Right lobe of liver (tissue), 6 donors: ENCODE results near the gene SPATA6. TPM values are rescaled to one million over a fixed set of nuclear protein-coding genes. Genes with fewer than 3 reads are reported as not detected.
"Not testable (repeated sequence)": the region's sequence is repeated elsewhere in the genome, so short reads cannot be mapped to it uniquely, and the experiment has no call there.

Source experiments
- ATAC-seq, 4 donors: fragments of 200-7000 bp; cut with Tn5 transposase; one replicate each; pipeline ENCODE4 v1.9.1; 2020; ENCODE audit warnings: mild to moderate bottlenecking in 4 of 4, moderate library complexity in 4 of 4
- DNase-seq, 3 donors: peaks; one replicate each; pipeline ENCODE4 v3.0.0-alpha.2; 2020
- H3K27ac ChIP-seq, 3 donors: fragments of 200-600 bp; one replicate each; pipeline ENCODE4 v1.8.0; 2022
- H3K27me3 ChIP-seq, 2 donors: fragments of 200-600 bp; one replicate each; pipeline ENCODE4 v1.8.0; 2022
- H3K36me3 ChIP-seq, 4 donors: fragments of 200-600 bp; sonication (generic) in 1 of 4; one replicate each; pipeline versions ENCODE4 v1.5.1 to v1.8.0; 2017 to 2022; ENCODE audit warnings: control low read depth in 1 of 4
- H3K4me1 ChIP-seq, 4 donors: fragments of 200-600 bp; sonication (generic) in 1 of 4; one replicate each; pipeline versions ENCODE4 v1.5.1 to v1.8.0; 2017 to 2022; ENCODE audit warnings: control low read depth in 1 of 4
- H3K4me3 ChIP-seq, 3 donors: fragments of 200-600 bp; one replicate each; pipeline ENCODE4 v1.8.0; 2022
- H3K9me3 ChIP-seq, 4 donors: fragments of 200-600 bp; sonication (generic) in 1 of 4; one replicate each; pipeline versions ENCODE4 v1.5.1 to v1.8.0; 2017 to 2022; ENCODE audit warnings: control low read depth in 1 of 4
- POLR2A ChIP-seq: fragments of 450-650 bp; IDR thresholded peaks from one replicate; pipeline ENCODE4 v1.6.1; 2017; ENCODE audit warnings: antibody characterized with exemption, mild to moderate bottlenecking
- WGBS: methylation state at CpG from one replicate; pipeline ENCODE4 v1.1.6; 2018; ENCODE audit warnings: low coverage, low lambda C conversion rate; ENCODE audit not compliant: insufficient coverage; ENCODE audit errors: missing lambda C conversion rate; 5-methylcytosine and 5-hydroxymethylcytosine counted together
- intact Hi-C, 2 donors: fragments of 100-400 bp; cut with DNase I; formaldehyde crosslinking; loops; one replicate each; pipeline versions ENCODE4 v1.11.2 to v1.14.1; 2022
- long read RNA-seq: library from polyadenylated mRNA; unstranded; transcript quantifications from one replicate; pipeline ENCODE4 v2.0.0, GENCODE V29; 2019
- total RNA-seq, 6 experiments: library from RNA; depleted of rRNA in 2 of 6; stranded (reverse); fragments of >200 nt in 2 of 6; fragmentation: NEBNext Ultra II Directional in 3 of 6; extraction: Animal tissue kit (Norgen Biotek cat#: 25700) in 3 of 6; gene quantifications; one replicate each; pipeline versions ENCODE4 v1.1.0 to v1.2.4, GENCODE V29; 2016 to 2023
- TF ChIP-seq, protein P1 (sequence below), 4 donors: fragments of 200-600 bp in 3 of 4; fragments of 450-650 bp in 1 of 4; IDR thresholded peaks; one replicate each; pipeline versions ENCODE4 v1.5.1 to v1.8.0; 2016 to 2022; ENCODE audit warnings: antibody characterized with exemption in 4 of 4, mild to moderate bottlenecking in 2 of 4
- donor health status: DM: no; HTN: yes; CAD: no.
- donor health status: DM: no; HTN: no; CAD: no.
- donor health status: DM: no; HTN: no; CAD: no.
- donor health status: DM: no; HTN: yes; CAD: no.
- donor health status: DM: no; HTN: yes; CAD: no.

SPATA6 gene
- total RNA-seq: 1 to 10 TPM; 2.5 to 8.4 (median 4.5) TPM
- long read RNA-seq: 0 reads

DNA sequence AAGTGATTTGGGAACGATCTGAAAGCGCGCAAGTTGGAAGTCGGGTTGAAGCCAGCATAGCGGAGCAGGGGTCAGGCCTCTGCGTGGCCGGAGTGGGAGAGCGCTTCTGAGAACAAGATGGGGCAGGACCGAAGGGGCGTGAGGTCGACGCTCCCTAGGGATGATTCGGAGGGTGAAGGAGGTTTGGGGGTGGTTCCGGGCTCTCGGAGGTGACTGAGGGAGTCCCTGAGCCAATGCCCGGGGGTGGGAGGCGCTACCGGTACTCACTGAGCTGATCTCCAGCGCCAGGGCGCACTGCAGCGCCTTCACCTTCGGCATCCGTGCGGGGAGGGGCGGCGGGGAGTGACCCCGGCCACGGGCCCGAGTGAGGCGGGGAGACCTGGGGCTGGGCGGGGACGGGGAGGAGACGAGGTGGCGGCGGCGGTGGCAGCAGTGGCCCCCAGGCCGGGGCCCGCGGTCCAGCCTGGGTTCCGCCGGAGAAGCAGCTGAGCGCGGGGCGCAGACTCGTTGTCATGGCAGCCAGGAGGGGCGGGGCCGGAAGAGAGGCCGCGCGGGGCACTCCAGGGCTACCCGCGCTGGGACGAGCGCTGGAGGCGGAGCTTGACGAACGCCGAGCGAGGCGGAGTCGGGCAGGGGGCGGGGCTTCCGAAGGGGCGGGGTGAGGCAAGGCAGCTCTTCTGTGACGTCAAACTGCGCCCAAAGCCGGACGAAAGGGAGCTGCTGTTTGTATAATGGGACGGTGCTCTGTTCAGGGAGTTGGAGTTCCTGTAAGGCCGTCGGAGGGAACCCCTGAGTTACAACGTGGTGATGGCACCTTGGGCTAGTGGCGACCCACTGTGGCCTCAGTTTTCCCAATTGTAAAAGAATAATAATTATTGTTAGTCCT, at the start of gene SPATA6:
TSS of gene SPATA6 (minus strand) at position 514 of the 886 bp plus-strand sequence. CDS start at position 318, 196 bp downstream.
- H3K4me1 ChIP-seq: peaks cover 0 to 12% (median 2%) of the 10 kb centered on the region in 4 donors
- peak within 1 kb of the TSS; percentile 72 to 79 (median 72) for H3K4me3 ChIP-seq
- peak within 1 kb of the TSS; percentile 61 to 71 (median 69) for H3K27ac ChIP-seq
- ATAC-seq: peak; percentile 98 to 99 (median 98)
- H3K36me3 ChIP-seq: no peaks in the 10 kb centered on the region
- no peaks in the 10 kb centered on the region for H3K27me3 ChIP-seq
- under 1% methylated on average over 41 of the region's 73 CpGs for WGBS
- intact Hi-C loops: no loop called here
- peak; percentile 68 for TF ChIP-seq POLR2A
- TF ChIP-seq, protein P1, sequence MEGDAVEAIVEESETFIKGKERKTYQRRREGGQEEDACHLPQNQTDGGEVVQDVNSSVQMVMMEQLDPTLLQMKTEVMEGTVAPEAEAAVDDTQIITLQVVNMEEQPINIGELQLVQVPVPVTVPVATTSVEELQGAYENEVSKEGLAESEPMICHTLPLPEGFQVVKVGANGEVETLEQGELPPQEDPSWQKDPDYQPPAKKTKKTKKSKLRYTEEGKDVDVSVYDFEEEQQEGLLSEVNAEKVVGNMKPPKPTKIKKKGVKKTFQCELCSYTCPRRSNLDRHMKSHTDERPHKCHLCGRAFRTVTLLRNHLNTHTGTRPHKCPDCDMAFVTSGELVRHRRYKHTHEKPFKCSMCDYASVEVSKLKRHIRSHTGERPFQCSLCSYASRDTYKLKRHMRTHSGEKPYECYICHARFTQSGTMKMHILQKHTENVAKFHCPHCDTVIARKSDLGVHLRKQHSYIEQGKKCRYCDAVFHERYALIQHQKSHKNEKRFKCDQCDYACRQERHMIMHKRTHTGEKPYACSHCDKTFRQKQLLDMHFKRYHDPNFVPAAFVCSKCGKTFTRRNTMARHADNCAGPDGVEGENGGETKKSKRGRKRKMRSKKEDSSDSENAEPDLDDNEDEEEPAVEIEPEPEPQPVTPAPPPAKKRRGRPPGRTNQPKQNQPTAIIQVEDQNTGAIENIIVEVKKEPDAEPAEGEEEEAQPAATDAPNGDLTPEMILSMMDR (IDR thresholded peaks at IDR 0.05): no peak
- no peaks in the 10 kb centered on the region for H3K9me3 ChIP-seq
- DNase-seq: peak; percentile 99

- 71% methylated on average over 4 of the region's 6 CpGs for WGBS
- ATAC-seq, H3K36me3 ChIP-seq, H3K27ac ChIP-seq, intact Hi-C loops, H3K27me3 ChIP-seq, H3K4me1 ChIP-seq, H3K9me3 ChIP-seq, H3K4me3 ChIP-seq, DNase-seq: not testable (repeated sequence)
Measured at GRCh38 chr1:48519896-48520295, 47.9 kb upstream of the SPATA6 start.

GRCh38 chr1:48506870-48507269, 34.9 kb upstream of the SPATA6 start:
- TF ChIP-seq, protein P1 (IDR thresholded peaks at IDR 0.05): no peak
- TF ChIP-seq POLR2A: no peak
- H3K36me3 ChIP-seq: no peaks in the 10 kb centered on the region
- no peak overlapping the region for H3K27ac ChIP-seq
- H3K27me3 ChIP-seq: no peaks in the 10 kb centered on the region
- H3K9me3 ChIP-seq: no peaks in the 10 kb centered on the region
- ATAC-seq: no peak
- 0% methylated on average over 1 of the region's 1 CpG for WGBS
- no peaks in the 10 kb centered on the region for H3K4me1 ChIP-seq
- intact Hi-C loops: no loop called here
- no peak for DNase-seq
- no peak overlapping the region for H3K4me3 ChIP-seq

DNA sequence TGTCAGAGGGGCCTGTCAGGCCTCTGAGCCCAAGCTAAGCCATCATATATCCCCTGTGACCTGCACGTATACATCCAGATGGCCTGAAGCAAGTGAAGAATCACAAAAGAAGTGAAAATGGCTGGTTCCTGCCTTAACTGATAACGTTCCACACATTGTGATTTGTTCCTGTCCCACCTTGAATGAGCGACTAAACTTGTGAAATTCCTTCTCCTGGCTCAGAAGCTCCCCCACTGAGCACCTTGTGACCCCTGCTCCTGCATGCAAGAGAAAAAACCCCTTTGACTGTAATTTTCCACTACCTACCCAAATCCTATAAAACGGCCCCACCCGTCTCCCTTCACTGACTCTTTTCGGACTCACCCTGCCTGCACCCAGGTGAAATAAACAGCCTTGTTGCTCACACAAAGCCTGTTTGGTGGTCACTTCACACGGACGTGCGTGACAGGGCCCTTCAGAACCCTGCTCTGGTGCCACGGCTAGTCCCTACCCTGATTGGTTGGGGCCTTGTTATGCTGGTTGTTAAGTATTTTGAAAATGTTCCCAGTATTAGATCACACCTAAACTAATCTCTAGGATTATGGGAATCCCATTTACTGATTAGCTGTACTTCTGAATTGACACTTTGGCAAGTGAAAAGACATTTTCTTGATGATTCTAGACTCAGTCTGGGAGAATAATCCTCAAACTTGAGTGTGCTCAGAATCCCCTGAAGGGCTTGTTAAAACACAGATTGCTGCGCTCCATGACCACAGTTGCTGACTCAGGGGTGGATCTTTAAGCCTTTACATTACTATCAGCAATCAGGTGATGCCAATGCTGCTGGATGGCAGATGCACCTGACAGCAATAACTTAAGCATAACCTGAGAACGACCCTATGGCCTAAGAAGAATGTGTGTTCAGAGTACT, 28.8 kb upstream of the SPATA6 start:
- no peaks in the 10 kb centered on the region for H3K36me3 ChIP-seq
- intact Hi-C loops: no loop called here
- H3K27me3 ChIP-seq: no peaks in the 10 kb centered on the region
- no peak overlapping the region for H3K4me3 ChIP-seq
- no peaks in the 10 kb centered on the region for H3K4me1 ChIP-seq
- H3K9me3 ChIP-seq: no peaks in the 10 kb centered on the region
- ATAC-seq: no peak
- no peak for TF ChIP-seq POLR2A
- TF ChIP-seq, protein P1 (IDR thresholded peaks at IDR 0.05): no peak
- no peak overlapping the region for H3K27ac ChIP-seq
- 54% methylated on average over 11 of the region's 12 CpGs for WGBS
- no peak for DNase-seq
